Activated CD4-positive, CD25-positive, alpha-beta regulatory T cell treated with anti-CD3 and anti-CD28 coated beads, Interleukin-2, amount 50 U/mL, for 72 hours (primary cell): ENCODE data around the gene NINJ2.
"Not testable (repeated sequence)": the region's sequence is repeated elsewhere in the genome, so short reads cannot be mapped to it uniquely, and the experiment has no call there.

ENCODE experiments used
- DNase-seq: peaks from one replicate; pipeline ENCODE4 v3.0.0; 2021

NINJ2 gene

GRCh38 chr12:583251-583869 is 79.9 kb downstream of the NINJ2 start:
- DNase-seq: no peak

DNA sequence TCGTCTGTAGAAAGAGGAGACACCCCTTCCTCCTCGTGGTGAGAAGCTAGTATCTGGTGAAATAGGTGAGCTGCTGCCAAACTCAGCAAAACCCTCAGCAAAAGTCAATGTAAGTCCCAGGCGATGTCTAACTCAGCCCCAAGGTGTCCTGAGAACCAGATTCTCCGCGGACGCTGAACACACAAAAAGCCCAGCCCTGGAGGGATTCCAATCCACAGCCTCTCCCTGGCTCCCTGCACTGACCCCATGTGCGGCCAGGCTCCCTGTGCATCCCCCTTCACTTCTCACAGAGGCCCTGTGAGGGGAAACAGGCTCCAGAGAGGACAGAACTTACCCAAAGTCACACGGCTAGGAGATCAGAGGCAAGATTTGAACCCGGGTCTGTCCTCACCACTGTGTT is 81.5 kb downstream of the NINJ2 start:
- no peak for DNase-seq

DNA sequence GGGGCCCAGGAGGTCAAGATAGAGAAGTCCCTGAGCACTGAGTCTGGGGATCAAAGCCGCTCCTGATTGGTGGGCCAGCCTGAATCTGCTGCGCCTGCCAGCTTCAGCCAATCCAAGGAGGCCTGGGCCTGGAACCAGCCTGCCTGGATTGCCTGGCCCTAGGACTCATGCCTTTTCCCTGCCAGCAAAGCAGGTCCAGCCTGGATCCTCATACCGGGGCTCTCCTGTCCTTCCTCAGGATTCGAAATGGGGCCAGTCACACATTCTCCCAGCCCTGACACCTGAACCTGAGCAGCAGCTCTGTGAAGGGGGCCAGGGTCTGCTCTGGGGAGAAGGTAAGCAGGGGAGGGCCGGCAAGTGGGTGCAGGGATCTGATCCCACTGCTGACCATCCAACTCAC is 81.9 kb downstream of the NINJ2 start:
- DNase-seq: no peak

GRCh38 chr12:580813-581212 is 82.4 kb downstream of the NINJ2 start:
- no peak for DNase-seq

DNA sequence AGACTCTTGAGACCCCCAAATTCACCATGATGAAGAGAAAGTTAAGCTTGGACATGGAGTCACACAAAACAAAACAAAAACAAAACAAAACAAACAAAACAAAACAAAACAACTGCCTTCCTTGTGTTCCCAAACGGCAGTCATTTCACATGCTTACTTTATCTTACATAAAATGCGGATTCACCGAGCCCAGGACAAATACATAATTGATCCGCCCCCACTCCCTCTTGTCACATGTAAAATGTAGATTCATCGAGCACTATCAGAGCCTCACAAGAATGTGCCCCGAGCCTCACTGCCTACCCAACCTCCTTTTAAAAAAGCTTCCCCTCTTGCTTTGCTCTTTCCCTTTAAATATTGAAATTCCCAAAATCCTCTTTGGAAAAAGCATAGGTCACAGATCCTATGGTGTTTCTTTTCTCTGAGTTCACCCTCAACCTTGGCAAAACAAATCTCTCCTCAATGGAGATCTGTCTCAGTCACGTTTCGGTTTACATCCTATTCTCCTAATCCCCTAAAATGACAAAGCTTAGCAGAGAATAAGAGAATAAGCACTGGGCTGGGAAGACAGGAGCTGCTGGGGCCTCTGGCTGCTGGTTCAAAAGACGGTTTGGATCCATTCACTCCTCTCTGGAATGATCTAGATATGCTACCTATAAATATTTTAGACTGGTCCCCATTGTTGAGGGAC is 83.7 kb downstream of the NINJ2 start:
- no peak for DNase-seq

GRCh38 chr12:578748-579419 is 84.4 kb downstream of the NINJ2 start:
- DNase-seq: no peak

- DNase-seq: not testable (repeated sequence)
Observed at GRCh38 chr12:577994-578747, 85.1 kb downstream of the NINJ2 start.

DNA sequence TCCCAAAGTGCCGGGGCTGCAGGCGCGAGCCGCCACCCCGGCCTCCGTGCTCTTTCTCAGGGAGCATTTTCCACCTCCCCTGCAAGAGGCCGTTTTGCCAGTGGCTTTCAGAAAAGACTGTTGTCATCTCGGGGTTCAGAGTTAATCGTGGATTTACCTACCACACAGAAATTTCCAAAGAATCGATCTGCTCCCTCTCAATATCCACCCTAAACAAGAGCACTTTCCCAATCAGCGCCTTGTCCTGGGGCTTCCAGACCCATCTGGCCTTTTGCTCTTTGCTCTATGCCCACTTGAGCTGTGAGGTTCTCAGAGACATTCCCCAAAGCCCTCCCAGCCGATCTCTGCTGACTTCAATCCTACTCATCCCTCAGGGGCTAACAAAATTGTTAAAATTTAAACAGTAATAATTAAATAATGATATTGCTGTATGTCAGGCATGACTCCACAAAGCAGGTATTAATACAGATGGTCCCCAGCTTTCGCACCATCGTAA is 86.6 kb downstream of the NINJ2 start:
- DNase-seq: no peak

GRCh38 chr12:575948-576614 is 87.2 kb downstream of the NINJ2 start:
- DNase-seq: peak; percentile 94

DNA sequence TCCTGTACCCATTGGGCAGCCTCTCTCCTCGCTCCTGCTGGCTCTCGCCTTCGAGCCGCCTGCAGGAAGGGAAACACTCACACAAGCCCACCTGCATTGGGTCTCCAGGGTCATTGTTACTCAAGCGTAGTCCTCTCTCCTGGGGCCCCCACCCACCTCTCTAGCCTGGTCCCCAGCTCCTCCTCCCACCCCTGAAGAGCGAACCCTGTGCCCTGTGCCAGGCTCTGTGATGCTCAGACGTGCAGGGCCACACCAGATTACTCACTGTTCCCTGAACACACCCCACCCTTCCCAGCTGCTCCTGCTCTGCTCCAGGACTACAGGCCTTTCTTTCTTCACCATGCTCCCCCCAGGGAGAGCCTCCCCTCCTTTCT is 88.1 kb downstream of the NINJ2 start:
- no peak for DNase-seq

GRCh38 chr12:574475-575128 is 88.6 kb downstream of the NINJ2 start:
- no peak for DNase-seq

DNA sequence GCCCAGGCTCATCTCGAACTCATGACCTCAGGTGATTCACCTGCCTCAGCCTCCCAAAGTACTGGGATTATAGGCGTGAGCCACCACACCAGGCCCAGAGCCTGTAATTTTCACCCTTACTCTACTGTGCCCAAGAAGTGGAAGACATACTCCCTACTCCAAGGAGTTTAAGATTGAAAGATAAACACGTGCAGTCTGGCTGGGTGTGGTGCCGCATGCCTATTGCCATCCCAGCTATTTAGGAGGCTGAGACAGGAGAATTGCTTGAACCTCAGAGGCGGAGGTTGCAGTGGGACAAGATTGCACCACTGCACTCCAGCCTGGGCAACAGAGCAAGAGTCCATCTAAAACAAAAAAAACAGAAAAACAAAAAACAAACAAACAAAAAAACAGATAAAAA is 90.0 kb downstream of the NINJ2 start:
- peak; percentile 4 for DNase-seq

DNA sequence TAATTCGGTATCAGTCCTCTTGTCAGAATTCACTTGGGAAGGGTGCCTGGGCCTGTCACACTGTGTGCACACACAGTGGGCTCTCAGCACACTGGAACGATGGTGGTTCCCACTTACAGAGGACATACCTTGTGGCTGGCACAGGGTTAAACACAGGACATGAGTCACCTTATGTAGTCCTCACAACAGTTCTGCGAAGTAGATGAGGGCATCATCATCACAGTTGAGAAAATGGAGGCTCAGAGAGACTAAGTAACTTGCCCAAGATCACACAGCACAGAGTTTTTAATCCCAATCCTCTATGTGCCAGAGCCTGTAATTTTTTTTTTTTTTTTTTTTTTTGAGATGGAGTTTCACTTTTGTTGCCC is 90.7 kb downstream of the NINJ2 start:
- peak; percentile 20 for DNase-seq

- DNase-seq: no peak
Observed at GRCh38 chr12:571795-572531, 91.3 kb downstream of the NINJ2 start.

DNA sequence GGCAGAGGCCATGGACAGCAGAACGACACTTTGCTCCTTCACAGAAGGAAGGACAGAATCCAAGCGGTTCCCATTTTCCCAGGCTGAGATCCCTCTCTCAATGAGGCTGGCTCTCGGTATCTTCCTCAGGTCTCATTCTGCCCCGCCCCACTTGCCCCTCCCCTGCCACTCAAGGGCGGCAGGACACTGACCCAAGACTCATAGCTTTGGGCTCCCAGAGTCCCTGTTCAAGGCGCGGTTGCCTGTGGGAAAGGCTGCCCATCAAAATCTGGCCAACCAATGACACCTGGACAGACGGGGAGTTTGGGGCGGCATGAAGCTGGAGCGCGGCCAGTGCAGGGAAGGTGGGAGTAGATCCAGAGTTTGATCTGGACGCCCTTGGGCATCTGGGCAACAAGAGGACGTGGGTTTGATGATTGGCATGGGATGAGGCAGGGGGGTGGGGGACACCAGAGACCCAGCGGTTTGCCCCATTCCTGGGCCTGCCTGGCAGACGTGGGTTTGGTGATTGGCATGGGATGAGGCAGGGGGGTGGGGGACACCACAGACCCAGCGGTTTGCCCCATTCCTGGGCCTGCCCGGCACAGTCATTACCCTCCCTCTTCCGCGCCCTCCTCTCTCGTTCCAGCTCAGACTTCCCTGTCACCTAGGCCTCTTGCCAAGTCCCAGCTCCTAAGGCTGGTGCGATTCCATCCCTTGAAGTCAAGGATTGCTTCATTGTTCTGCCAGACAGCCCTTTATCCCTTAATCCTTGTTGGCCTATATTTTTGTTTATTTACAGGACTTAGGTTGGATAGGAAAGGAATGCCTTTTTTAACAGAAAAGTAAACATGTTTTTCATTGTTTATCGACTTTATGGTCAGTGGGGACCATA is 92.1 kb downstream of the NINJ2 start:
- peak; percentile 25 for DNase-seq

- DNase-seq: no peak
Observed at GRCh38 chr12:570435-570920, 92.8 kb downstream of the NINJ2 start.

- peak; percentile 91 for DNase-seq
Observed at GRCh38 chr12:569803-570434, 93.3 kb downstream of the NINJ2 start.

DNA sequence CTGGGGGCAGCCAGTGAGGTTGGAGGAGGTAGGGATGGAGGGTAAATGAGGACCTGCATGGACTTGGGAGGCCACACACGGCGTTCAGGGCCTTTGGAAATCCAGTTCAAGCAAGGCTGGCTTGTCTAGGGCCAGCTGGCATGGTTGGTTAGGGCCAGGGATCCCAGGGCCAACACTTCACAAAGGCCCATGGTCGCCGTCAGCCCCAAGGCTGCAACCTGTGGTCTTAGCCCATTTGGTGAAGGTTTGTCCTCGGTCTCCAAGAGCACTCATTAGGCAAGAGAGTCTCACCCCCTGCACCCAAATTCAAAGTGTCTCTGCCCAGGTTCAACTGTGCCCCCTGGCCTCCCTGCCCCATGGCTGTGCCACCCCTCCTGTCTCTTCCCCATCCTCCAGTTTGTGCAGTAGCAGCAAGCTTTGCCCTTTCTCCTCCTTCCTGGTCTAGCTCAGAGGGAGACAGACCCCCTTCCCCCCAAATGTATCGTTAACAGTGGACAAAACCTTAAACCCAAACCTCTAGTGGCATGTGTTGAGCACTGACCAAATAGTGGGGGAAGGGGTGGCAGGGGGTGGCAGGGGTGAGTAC is 94.1 kb downstream of the NINJ2 start:
- DNase-seq: no peak

GRCh38 chr12:568486-568885 is 94.8 kb downstream of the NINJ2 start:
- DNase-seq: no peak
